Urinary bladder (tissue), 4 donors: ENCODE data around the gene CC2D1A. TPM values are rescaled to one million over a fixed set of nuclear protein-coding genes. Genes with fewer than 3 reads are reported as not detected.
"Not testable (repeated sequence)": the region's sequence is repeated elsewhere in the genome, so short reads cannot be mapped to it uniquely, and the experiment has no call there.

Source experiments
- DNase-seq: peaks from one replicate; pipeline ENCODE4 v3.0.0-alpha.2; 2015; ENCODE audit errors: extremely low spot score
- H3K27ac ChIP-seq: one replicate; pipeline ENCODE4 v1.5.1; 2013; ENCODE audit warnings: low read depth, mild to moderate bottlenecking, moderate library complexity
- H3K36me3 ChIP-seq: one replicate; pipeline ENCODE4 v1.6.1; 2013; ENCODE audit warnings: mild to moderate bottlenecking, moderate library complexity; ENCODE audit not compliant: insufficient read depth
- H3K4me1 ChIP-seq: one replicate; pipeline ENCODE4 v1.6.1; 2013; ENCODE audit warnings: mild to moderate bottlenecking, moderate library complexity; ENCODE audit not compliant: insufficient read depth
- H3K4me3 ChIP-seq: one replicate; pipeline ENCODE4 v1.5.1; 2013; ENCODE audit warnings: low read depth, low read length
- WGBS: extraction: QIAGEN DNeasy Blood & Tissue Kit; methylation state at CpG from one replicate; pipeline ENCODE4 v1.1.7; 2013; 5-methylcytosine and 5-hydroxymethylcytosine counted together
- polyA plus RNA-seq: library from polyadenylated mRNA; stranded (reverse); fragments of 200-250 nt; gene quantifications from one replicate; pipeline ENCODE4 v1.2.3, GENCODE V29; 2013
- total RNA-seq: library from RNA; depleted of rRNA; stranded (reverse); fragments of >200 nt; gene quantifications from one replicate; pipeline ENCODE4 v1.2.3, GENCODE V29; 2014
- donor health status: healthy with polysubstance abuse.
- donor health status: healthy.

The CC2D1A gene
- total and polyA plus RNA-seq, 2 donors, result 7.3 to 25.8 TPM

DNA sequence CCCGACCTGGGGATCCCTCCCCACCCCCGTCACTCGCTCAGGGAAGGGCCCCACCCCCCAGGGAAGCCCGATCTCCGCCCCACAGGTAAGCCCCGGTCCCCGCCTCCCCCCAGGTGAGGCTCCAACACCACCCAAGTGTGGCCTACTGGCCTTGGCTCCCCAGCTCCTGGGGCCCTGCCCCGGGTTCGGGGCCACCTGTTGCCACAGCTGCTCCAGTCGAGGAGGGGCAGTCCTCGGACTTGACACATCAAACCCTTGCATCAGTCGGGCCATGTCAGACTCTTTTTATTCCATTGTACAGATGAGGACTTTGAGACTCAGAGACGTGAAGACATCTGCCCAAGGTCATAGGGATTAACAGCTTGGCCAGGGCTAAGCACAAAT, 512 bp downstream of the CC2D1A start:
- peak overlapping the region; percentile 78 for H3K27ac ChIP-seq
- no peaks in the 10 kb centered on the region for H3K36me3 ChIP-seq
- DNase-seq, result no peak
- WGBS, result 4% methylated on average over 13 of the region's 13 CpGs
- peak overlapping the region; percentile 82 for H3K4me3 ChIP-seq
- peaks cover 2% of the 10 kb centered on the region for H3K4me1 ChIP-seq

- no peak overlapping the region for H3K27ac ChIP-seq
- WGBS, result 88% methylated on average over 5 of the region's 5 CpGs
- no peak for DNase-seq
- H3K4me3 ChIP-seq, result peak overlapping the region; percentile 82
- no peaks in the 10 kb centered on the region for H3K36me3 ChIP-seq
- peaks cover 2% of the 10 kb centered on the region for H3K4me1 ChIP-seq
Observed at GRCh38 chr19:13906910-13907309, 909 bp downstream of the CC2D1A start.

- no peak for DNase-seq
- Histone ChIP-seq H3K4me1 (peaks cover 2% of the 10 kb centered on the region), H3K27ac (no peak overlapping the region), H3K4me3 (no peak overlapping the region), H3K36me3 (no peaks in the 10 kb centered on the region)
- 92% methylated on average over 8 of the region's 8 CpGs for WGBS
Observed at GRCh38 chr19:13908674-13909073, 2.7 kb downstream of the CC2D1A start.

DNA sequence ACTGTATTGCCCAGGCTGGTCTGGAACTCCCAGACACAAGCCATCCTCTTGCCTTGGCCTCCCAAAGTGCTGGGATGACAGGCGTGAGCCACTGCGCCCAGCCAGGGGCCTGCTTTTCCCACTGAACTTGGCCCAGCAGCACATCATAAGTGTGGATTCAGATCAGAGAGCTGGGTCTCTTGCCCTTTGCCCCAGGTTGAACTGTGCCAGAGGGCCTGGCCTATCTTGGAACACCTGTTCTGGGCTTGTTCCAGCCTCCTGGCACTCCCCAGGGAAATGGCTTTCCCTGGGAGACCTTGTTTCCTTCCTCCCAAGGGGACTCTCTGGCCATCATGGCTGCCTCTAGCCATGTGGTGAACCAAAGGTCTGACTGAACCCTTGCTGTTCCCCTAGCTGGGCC, 3.4 kb downstream of the CC2D1A start:
- 100% methylated on average over 2 of the region's 2 CpGs for WGBS
- H3K27ac ChIP-seq, result no peak overlapping the region
- H3K4me3 ChIP-seq, result no peak overlapping the region
- H3K36me3 ChIP-seq, result no peaks in the 10 kb centered on the region
- H3K4me1 ChIP-seq, result peaks cover 2% of the 10 kb centered on the region
- DNase-seq, result no peak

GRCh38 chr19:13913352-13913751, 7.4 kb downstream of the CC2D1A start:
- 95% methylated on average over 17 of the region's 17 CpGs for WGBS
- peaks cover under 1% of the 10 kb centered on the region for H3K36me3 ChIP-seq
- H3K27ac ChIP-seq, result no peak overlapping the region
- H3K4me1 ChIP-seq, result no peaks in the 10 kb centered on the region
- no peak for DNase-seq
- H3K4me3 ChIP-seq, result no peak overlapping the region

DNA sequence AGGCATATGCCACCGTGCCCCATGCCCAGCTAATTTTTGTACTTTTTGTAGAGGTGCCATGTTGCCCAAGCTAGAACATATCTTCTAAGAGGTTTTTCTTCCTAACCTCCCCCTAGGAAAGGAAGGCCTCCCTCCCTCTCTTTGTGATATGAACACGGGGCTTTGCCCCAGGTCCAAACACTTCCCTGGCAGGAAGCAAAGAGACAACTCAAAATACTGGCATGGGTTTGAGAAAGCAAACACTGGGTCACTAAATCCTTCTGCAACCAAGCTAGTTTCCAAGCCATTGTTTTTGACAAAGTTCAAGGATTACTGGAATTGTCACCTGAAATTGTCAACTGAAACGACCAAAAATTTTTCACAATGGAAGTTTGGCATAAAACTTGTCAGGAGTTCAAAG, 8.8 kb downstream of the CC2D1A start:
- no peak for DNase-seq
- peaks cover 8% of the 10 kb centered on the region for H3K36me3 ChIP-seq
- H3K4me3 ChIP-seq, result no peak overlapping the region
- no peak overlapping the region for H3K27ac ChIP-seq
- 86% methylated on average over 3 of the region's 3 CpGs for WGBS
- no peaks in the 10 kb centered on the region for H3K4me1 ChIP-seq

DNA sequence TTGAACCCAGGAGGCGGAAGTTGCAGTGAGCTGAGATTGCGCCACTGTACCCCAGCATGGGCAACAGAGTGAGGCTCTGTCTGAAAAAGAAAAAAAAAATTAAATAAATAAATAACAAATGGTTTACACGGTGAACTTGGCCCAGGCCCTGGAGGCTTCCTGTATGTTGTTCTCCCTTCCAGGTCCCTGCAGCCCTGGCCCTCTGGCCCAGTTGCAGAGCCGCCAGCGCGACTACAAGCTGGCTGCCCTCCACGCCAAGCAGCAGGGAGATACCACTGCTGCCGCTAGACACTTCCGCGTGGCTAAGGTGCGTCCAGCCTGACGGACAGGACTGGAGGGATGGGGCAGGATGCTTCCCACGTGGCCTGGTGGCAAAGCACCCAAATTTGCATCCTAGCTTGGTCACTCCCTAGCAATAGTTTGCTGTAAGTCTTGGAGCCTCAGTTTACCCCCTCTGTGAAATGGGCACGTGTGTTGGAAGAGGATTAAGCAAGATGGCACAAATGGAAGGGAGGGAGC, 11.9 kb downstream of the CC2D1A start:
- Histone ChIP-seq H3K4me3 (no peak overlapping the region), H3K4me1 (no peaks in the 10 kb centered on the region), H3K36me3 (peaks cover 11% of the 10 kb centered on the region), H3K27ac (no peak overlapping the region)
- no peak for DNase-seq
- 84% methylated on average over 14 of the region's 14 CpGs for WGBS

DNA sequence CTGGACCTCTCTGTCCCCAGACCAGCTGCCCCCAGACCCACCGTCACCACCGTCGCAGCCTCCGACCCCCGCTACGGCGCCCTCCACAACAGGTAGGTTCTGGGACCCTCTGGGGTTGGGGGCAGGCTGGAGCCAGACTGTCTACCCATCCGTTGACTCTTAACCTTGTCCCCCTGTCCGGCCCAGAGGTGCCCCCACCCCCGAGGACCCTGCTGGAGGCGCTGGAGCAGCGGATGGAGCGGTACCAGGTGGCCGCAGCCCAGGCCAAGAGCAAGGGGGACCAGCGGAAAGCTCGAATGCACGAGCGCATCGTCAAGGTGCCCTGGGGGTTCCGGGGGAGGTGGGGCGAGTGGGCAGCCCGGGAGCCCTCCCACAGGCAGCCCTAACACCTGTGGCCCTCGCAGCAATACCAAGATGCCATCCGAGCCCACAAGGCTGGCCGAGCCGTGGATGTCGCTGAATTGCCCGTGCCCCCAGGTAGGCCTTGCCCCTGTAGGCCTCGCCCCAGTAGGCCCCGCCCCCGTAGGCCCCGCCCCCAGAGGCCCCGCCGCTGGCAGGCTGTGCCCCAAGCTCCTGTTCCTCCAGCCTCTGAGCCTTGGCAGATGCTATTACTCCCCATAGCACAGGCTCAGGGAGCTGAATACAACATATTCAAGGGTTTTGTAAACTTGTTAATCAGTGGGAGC, 12.9 kb downstream of the CC2D1A start:
- Histone ChIP-seq H3K4me3 (no peak overlapping the region), H3K4me1 (no peaks in the 10 kb centered on the region), H3K36me3 (peaks cover 14% of the 10 kb centered on the region), H3K27ac (no peak overlapping the region)
- DNase-seq, result no peak
- 89% methylated on average over 34 of the region's 34 CpGs for WGBS

GRCh38 chr19:13920524-13920923, 14.5 kb downstream of the CC2D1A start:
- DNase-seq, result no peak
- Histone ChIP-seq H3K27ac (no peak overlapping the region), H3K4me3 (no peak overlapping the region), H3K4me1 (no peaks in the 10 kb centered on the region), H3K36me3 (peaks cover 14% of the 10 kb centered on the region)
- 99% methylated on average over 11 of the region's 11 CpGs for WGBS

DNA sequence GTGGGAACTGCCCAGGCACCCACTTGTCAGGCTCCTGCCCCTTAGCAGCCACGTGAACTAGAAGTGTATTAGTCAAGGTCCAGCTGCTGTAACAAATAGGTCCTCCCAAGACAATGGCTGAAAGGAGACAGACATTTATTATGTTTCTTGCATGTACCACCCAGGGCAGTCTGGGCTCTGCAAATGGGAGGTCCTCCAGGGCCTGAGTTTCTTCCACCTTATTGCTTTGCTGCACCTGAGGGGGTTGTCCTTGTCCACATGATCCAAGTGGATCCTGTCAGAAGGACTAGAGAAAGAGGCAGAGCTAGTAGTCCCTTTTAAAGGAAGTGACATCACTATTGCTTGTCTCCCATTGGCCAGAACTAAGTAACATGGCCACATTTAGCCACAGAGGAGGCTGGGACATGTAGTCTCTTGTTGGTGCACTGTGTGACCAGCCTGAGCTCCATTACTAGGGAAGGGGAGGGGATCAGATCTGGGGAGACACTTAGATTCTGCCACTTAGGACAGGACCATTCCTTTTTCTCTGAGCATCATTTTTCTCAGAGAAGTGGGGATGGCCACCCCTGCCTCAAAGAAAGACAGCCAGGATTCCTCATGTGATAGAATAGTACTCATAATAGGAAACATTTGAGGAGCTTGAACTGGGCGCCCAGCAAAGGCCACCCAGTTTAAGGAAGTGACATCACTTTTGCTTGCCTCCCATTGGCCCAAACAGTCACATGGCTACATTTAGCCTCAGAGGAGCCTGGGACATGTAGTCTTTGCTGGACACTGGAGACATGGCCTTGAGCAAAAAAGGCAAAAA, 15.1 kb downstream of the CC2D1A start:
- Histone ChIP-seq H3K27ac (no peak overlapping the region), H3K4me1 (no peaks in the 10 kb centered on the region), H3K4me3 (no peak overlapping the region), H3K36me3 (peaks cover 14% of the 10 kb centered on the region)
- no peak for DNase-seq
- 82% methylated on average over 2 of the region's 2 CpGs for WGBS

DNA sequence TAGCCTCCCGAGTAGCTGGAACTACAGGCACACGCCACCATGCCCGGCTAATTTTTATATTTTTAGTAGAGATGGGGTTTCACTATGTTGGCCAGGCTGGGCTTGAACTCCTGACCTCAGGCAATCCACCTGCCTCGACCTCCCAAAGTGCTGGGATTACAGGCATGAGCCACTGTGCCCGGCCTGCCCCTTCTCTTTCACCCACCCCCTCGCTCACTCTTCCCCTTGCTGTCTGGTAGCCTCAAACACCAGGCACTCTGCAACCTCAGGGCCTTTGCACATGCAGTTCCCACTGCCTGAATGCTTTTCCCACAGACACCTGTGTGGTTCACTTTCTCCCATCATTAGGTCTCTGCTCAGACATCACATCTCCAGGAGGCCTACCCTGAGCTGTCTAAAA, 16.1 kb downstream of the CC2D1A start:
- not testable (repeated sequence) for H3K4me1 ChIP-seq, DNase-seq, H3K4me3 ChIP-seq, H3K27ac ChIP-seq
- H3K36me3 ChIP-seq, result peaks cover 14% of the 10 kb centered on the region
- WGBS, result 98% methylated on average over 6 of the region's 6 CpGs

GRCh38 chr19:13923194-13923987, 17.4 kb downstream of the CC2D1A start:
- no peak overlapping the region for H3K27ac ChIP-seq
- no peaks in the 10 kb centered on the region for H3K4me1 ChIP-seq
- DNase-seq, result no peak
- H3K4me3 ChIP-seq, result no peak overlapping the region
- peaks cover 16% of the 10 kb centered on the region for H3K36me3 ChIP-seq
- 94% methylated on average over 28 of the region's 28 CpGs for WGBS

GRCh38 chr19:13926010-13926409, 20.0 kb downstream of the CC2D1A start:
- Histone ChIP-seq H3K27ac (no peak overlapping the region), H3K4me1 (no peaks in the 10 kb centered on the region), H3K4me3 (no peak overlapping the region), H3K36me3 (peaks cover 9% of the 10 kb centered on the region)
- WGBS, result 79% methylated on average over 4 of the region's 4 CpGs
- DNase-seq, result no peak
